GM19468 (cell line): ENCODE measurements around the gene GOLIM4.

Source experiments
- ATAC-seq: cut with Tn5 transposase; IDR thresholded peaks from one replicate; pipeline ENCODE4 v1.9.1; 2021; ENCODE audit warnings: mild to moderate bottlenecking, moderate library complexity, moderate number of reproducible peaks; ENCODE audit not compliant: unreplicated experiment; ENCODE audit errors: extremely low read depth

GOLIM4 gene

GRCh38 chr3:168052515-168052914 is 43.2 kb downstream of the GOLIM4 start:
- ATAC-seq = no peak

DNA sequence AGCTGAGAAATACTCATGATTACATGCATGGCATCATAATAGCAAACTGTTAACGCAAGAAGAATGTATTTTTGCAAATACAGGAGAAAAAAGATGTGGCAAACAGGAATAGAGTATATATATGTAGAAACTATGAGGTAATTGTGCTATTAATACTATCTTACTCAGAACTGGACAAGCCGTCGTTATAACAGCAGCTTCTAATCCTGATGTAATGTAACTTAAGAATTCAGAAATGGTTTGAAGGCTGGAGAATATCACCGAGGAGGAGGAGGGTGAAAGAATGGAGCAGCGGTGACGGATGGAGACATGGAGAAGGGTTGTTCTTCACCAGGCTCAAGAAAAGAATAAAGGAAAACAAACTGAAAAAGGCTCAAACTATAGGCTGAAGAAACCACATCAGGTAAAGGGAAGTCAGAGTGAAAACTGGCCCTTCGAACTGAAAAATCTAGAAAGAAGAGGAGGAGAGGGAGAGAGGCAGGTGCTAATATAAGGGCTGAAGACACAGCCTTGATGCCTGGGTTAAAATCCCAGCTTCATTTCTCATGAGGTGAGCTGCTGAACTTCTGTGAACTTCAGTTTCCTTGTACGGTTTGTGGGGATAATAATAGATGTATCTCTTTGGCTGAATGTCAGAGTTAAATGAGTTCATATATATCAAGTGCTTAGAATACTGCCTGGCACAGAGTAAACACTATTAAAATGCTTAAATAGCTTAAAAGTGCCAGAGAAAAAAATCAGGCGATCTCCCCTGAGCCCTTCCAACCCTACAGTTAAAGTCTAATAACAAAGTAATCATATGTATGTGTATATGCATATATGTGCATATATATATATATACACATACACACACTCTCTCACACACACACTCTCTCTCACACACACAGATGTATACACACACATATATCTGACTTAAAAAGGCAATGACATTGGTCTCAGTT is 43.9 kb downstream of the GOLIM4 start:
- no peak for ATAC-seq

DNA sequence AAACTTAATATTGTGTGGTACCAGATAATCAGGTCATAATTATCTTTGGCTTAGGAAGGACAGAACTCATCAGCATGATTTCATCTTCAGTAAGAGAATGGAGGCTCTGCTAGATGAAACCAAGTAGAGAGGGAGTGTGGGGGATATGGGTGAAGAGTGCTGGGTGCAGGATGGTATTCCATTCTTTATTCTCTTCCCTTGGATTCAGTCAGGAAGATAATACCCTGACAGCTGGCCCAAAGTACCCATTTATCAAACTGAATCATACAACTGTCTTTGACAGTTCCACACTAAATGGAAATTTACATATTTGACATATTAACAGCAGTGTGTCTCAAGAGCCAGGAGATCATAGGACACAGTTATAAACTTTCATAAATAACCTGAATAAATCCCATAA is 44.7 kb downstream of the GOLIM4 start:
- no peak for ATAC-seq

- no peak for ATAC-seq
These were observed 46.3 kb downstream of the GOLIM4 start for GRCh38 chr3:168049367-168049974.

GRCh38 chr3:168048414-168049330 is 47.1 kb downstream of the GOLIM4 start:
- ATAC-seq = no peak

DNA sequence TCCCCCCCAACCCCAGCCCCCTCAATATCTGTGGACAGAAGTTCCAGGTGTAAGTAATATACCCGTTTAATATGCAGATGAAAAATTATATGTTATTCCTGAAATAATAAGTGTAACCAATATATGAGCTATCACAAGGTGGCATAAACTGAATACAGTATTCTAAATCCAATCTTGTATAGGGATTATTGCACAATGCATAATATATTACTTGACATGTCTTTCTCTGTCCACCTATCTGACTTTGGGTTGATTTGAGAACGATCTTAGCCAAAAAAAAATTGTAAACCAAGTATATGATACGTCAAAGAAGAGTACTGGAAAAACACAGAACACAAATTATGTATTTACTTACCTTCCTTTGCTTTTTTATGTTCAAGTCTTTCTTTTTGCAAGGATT is 47.8 kb downstream of the GOLIM4 start:
- ATAC-seq = no peak

GRCh38 chr3:168047190-168047795 is 48.4 kb downstream of the GOLIM4 start:
- ATAC-seq = peak; percentile 72

DNA sequence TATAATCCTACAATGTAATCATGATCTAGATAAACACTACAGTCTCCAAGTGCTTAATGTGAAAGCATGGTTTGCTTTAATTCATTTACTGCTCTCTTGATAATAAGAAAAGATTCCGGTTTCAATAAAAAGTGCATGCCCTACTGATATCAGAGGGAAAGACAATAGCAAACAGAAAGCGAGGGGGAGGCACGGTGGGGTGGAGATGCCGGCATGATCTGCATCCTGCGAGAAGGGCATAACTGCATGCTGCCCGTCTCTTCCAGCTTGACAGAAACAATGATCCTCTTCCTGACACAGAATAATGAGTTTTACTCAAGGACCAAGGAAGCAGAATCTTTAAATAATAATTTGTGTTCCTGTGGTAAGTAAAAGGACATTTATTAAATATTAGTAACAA is 51.7 kb downstream of the GOLIM4 start:
- ATAC-seq = no peak

DNA sequence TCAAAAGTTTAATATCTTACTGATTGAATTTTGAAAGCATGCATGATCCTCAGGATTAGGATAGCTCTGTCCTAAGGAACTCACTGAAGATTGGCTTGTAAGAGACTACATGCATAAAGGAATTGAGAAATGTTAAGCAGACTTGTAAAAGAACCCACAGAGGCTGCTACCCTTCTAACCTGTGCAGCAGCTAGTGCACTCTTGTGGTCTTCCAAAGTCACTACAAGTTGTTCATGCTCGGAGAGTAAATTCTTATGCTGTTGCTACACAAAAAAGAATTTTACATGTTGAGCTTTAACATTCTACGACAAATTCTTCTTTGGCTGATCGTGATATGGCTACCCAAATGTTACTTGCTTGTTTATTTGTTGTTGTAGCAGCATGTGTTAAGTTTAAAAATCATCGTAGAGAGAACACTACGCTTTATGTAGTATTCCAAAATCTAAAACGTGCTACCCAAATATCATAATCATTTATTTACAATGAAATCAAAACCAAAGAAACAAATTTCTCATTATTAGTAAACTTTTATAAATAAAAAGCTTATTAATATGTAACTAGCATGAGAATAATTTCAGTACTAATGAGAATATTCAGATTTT is 55.0 kb downstream of the GOLIM4 start:
- ATAC-seq = peak; percentile 83

DNA sequence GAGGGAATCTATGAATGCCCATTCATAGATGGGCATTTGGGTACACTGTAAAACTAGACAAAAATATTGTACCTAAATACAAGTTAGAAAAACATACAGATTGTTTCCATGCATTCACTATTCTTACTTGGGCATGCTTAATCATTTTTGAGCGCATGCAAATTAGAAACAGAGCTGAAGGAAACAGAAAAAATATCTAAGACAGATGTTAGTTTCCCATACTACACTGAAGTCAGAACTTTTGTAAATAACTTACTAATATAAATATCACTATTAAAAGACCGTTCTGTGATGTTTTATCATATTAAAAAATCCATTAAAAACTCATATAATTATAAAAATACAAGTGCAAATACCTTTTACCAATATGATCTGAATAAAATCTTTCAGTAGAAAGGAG is 58.7 kb downstream of the GOLIM4 start:
- ATAC-seq = no peak

DNA sequence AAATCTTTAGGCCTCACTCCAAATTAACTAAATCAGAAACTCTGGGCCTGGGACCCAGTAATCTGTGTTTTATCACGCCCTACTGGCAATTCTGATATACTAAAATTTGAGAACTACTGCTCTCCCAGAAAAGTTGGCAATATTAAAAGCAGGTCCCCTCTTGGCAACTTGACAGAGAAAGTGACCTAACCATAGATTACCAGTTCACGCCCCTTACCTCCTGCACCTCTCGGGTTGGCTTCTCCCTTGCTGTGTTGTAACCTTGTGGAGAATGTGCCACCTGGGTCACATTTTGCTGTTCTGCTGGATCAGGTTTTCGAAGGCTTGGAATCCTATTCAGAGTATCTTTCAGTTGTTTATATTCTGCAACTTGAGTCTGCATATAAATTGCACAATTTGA is 59.1 kb downstream of the GOLIM4 start:
- no peak for ATAC-seq

- ATAC-seq = no peak
These were observed 61.4 kb downstream of the GOLIM4 start for GRCh38 chr3:168034152-168034928.

GRCh38 chr3:168030577-168030976 is 65.1 kb downstream of the GOLIM4 start:
- ATAC-seq = no peak

GRCh38 chr3:168029705-168030104 is 66.0 kb downstream of the GOLIM4 start:
- no peak for ATAC-seq

DNA sequence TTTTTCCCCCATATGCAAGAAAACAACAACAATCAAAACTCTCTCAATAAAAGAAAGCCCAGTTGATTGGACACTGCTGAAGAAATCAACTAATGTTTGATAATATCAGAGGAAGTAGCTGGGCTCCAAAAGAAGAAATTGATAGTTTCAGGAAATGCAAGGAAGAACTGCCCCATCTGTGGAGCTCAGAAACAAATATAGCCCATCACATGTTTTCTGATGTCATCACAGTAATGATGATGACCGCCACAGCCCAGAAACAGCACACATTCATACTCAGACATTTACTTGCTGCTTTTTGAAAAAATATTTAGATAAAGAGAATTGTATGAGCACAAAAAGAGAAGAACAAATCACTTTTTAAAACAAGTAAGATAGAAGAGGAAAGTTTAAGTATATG is 67.6 kb downstream of the GOLIM4 start:
- no peak for ATAC-seq

DNA sequence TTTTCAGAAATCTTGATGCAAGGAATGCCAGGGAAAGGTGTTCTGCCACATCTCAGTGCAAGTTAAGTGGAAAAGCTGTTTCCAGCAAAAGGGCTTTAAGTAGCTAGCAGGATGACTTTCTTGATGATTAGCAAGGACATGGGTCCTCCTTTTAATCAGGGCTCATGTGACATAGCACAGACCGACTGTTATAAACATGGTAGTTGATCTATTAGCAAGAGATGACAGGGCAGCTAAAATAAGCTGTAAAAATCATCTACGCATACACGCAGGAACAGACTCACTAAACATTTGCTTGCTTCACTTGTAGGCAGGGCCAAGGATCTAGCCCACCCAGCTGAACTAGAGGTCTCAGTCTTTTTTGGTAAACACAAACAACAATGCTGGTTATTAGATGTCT is 69.0 kb downstream of the GOLIM4 start:
- no peak for ATAC-seq

- no peak for ATAC-seq
These were observed 70.6 kb downstream of the GOLIM4 start for GRCh38 chr3:168025076-168025475.

- ATAC-seq = no peak
These were observed 71.2 kb downstream of the GOLIM4 start for GRCh38 chr3:168024537-168024941.
